ENCODE data around the gene AREG. TPM values are rescaled to one million over a fixed set of nuclear protein-coding genes. Genes with fewer than 3 reads are reported as not detected.

AREG gene
- total RNA-seq, 1 experiment from 2014 or later, result 4.5 TPM

- no peak overlapping the region for H3K27ac ChIP-seq
- POLR2A ChIA-PET (ENCODE audit: unreplicated experiment), result interaction anchor here (0.6 kb wide), 1 partner anchor 131 kb away, joined by 4 read pairs; no protein-coding TSS in a partner anchor
- H3K79me2 ChIP-seq (ENCODE audit: low read depth), result no peaks in the 10 kb centered on the region
- no TSS peak for BruUV-seq (replicated peaks)
- no peak for DNase-seq
- H4K20me1 ChIP-seq (ENCODE audit: insufficient read depth), result no peaks in the 10 kb centered on the region
- H2AFZ ChIP-seq, result no peak overlapping the region
- intact Hi-C loops (cut with micrococcal nuclease; ENCODE audit: unreplicated experiment), result no loop called here
- no peaks in the 10 kb centered on the region for H3K9me2 ChIP-seq (ENCODE audit: insufficient read depth)
- no peaks in the 10 kb centered on the region for H3K27me3 ChIP-seq (ENCODE audit: insufficient read depth, low read depth)
- no peak for TF ChIP-seq CTCF (conservative IDR thresholded peaks at IDR 0.05)
- no peak for TF ChIP-seq EZH2 (IDR thresholded peaks at IDR 0.05; ENCODE audit: low read depth)
- no peak overlapping the region for H3K4me3 ChIP-seq
- no peaks in the 10 kb centered on the region for H3K9me3 ChIP-seq (ENCODE audit: insufficient read depth, low read depth)
- H3K4me1 ChIP-seq (replicated peaks; ENCODE audit: insufficient read depth), result peaks cover 3% of the 10 kb centered on the region; the same call in 1 of the 2 replicates
- CTCF ChIA-PET, result no interaction called here
- no peaks in the 10 kb centered on the region for H3F3A ChIP-seq (ENCODE audit: insufficient read depth, low read depth)
- H3K4me2 ChIP-seq, result no peak overlapping the region
- H3K36me3 ChIP-seq (ENCODE audit: low read depth), result no peaks in the 10 kb centered on the region
These were observed 31.7 kb upstream of the AREG start for GRCh38 chr4:74413265-74413664.

- H3F3A ChIP-seq (ENCODE audit: insufficient read depth, low read depth), result no peaks in the 10 kb centered on the region
- POLR2A ChIA-PET (ENCODE audit: unreplicated experiment), result no interaction called here
- no peak overlapping the region for H3K27ac ChIP-seq
- no peaks in the 10 kb centered on the region; the same call in 1 of the 2 replicates for H3K9me3 ChIP-seq (ENCODE audit: insufficient read depth, low read depth)
- no peak overlapping the region for H3K4me2 ChIP-seq
- H3K9me2 ChIP-seq (ENCODE audit: insufficient read depth), result no peaks in the 10 kb centered on the region
- H3K79me2 ChIP-seq (ENCODE audit: low read depth), result no peaks in the 10 kb centered on the region
- DNase-seq, result no peak
- H3K4me1 ChIP-seq (replicated peaks; ENCODE audit: insufficient read depth), result peaks cover 9% of the 10 kb centered on the region; the same call in 1 of the 2 replicates
- no peaks in the 10 kb centered on the region for H4K20me1 ChIP-seq (ENCODE audit: insufficient read depth)
- TF ChIP-seq EZH2 (IDR thresholded peaks at IDR 0.05; ENCODE audit: low read depth), result no peak
- no peak for TF ChIP-seq CTCF (conservative IDR thresholded peaks at IDR 0.05)
- CTCF ChIA-PET, result no interaction called here
- no peak overlapping the region for H2AFZ ChIP-seq
- no peaks in the 10 kb centered on the region for H3K36me3 ChIP-seq (ENCODE audit: low read depth)
- no peak overlapping the region for H3K4me3 ChIP-seq
- intact Hi-C loops (cut with micrococcal nuclease; ENCODE audit: unreplicated experiment), result no loop called here
- no TSS peak for BruUV-seq (replicated peaks)
- H3K27me3 ChIP-seq (ENCODE audit: insufficient read depth, low read depth), result no peaks in the 10 kb centered on the region
These were observed 30.7 kb upstream of the AREG start for GRCh38 chr4:74414149-74414809.

GRCh38 chr4:74415602-74416300 lies 29.2 kb upstream of the AREG start:
- Histone ChIP-seq H3K4me3 (no peak overlapping the region), H4K20me1 (ENCODE audit: insufficient read depth) (no peaks in the 10 kb centered on the region), H3K27me3 (ENCODE audit: insufficient read depth, low read depth) (no peaks in the 10 kb centered on the region), H2AFZ (no peak overlapping the region), H3K36me3 (ENCODE audit: low read depth) (no peaks in the 10 kb centered on the region), H3K4me2 (no peak overlapping the region), H3F3A (ENCODE audit: insufficient read depth, low read depth) (no peaks in the 10 kb centered on the region), H3K79me2 (ENCODE audit: low read depth) (no peaks in the 10 kb centered on the region), H3K27ac (no peak overlapping the region), H3K9me2 (ENCODE audit: insufficient read depth) (no peaks in the 10 kb centered on the region), H3K9me3 (ENCODE audit: insufficient read depth, low read depth) (no peaks in the 10 kb centered on the region; the same call in 1 of the 2 replicates), H3K4me1 (replicated peaks; ENCODE audit: insufficient read depth) (peaks cover 9% of the 10 kb centered on the region; the same call in 1 of the 2 replicates)
- ChIA-PET CTCF (no interaction called here), POLR2A (ENCODE audit: unreplicated experiment) (no interaction called here)
- no peak for DNase-seq
- TF ChIP-seq CTCF (conservative IDR thresholded peaks at IDR 0.05), result no peak
- no peak for TF ChIP-seq EZH2 (IDR thresholded peaks at IDR 0.05; ENCODE audit: low read depth)
- intact Hi-C loops (cut with micrococcal nuclease; ENCODE audit: unreplicated experiment), result no loop called here
- BruUV-seq (replicated peaks), result no TSS peak
